H9 (cell line): Measurements from ENCODE around the gene LMX1B. TPM values are rescaled to one million over a fixed set of nuclear protein-coding genes. Genes with fewer than 3 reads are reported as not detected.

ENCODE experiments used
- DNase-seq: peaks from one replicate; pipeline ENCODE4 v3.0.0-alpha.2; 2017
- H2AFZ ChIP-seq: one replicate; pipeline ENCODE4 v1.6.1; 2013; ENCODE audit warnings: mild to moderate bottlenecking, low read length, control low read depth, moderate library complexity
- H2AK5ac ChIP-seq: 2 replicates; pipeline ENCODE4 v1.6.1; 2013; ENCODE audit warnings: low read length, control low read depth, mixed read lengths; ENCODE audit not compliant: insufficient read length
- H2BK120ac ChIP-seq: one replicate; pipeline ENCODE4 v1.6.1; 2013; ENCODE audit warnings: low read depth, mild to moderate bottlenecking, low read length, control low read depth, inconsistent platforms; ENCODE audit not compliant: poor library complexity, severe bottlenecking
- H2BK12ac ChIP-seq: 2 replicates; pipeline ENCODE4 v1.6.1; 2013; ENCODE audit warnings: low read length, control low read depth, mixed read lengths, low read depth; ENCODE audit not compliant: insufficient read length
- H2BK15ac ChIP-seq: 2 replicates; pipeline ENCODE4 v1.6.1; 2013; ENCODE audit warnings: low read depth, low read length, control low read depth
- H2BK20ac ChIP-seq: one replicate; pipeline ENCODE4 v1.6.1; 2013; ENCODE audit warnings: low read depth, mild to moderate bottlenecking, low read length, control low read depth, inconsistent platforms; ENCODE audit not compliant: poor library complexity, severe bottlenecking
- H2BK5ac ChIP-seq: 2 replicates; pipeline ENCODE4 v1.6.1; 2013; ENCODE audit warnings: low read length, control low read depth, mixed read lengths; ENCODE audit not compliant: insufficient read length
- H3K14ac ChIP-seq: 2 replicates; pipeline ENCODE4 v1.6.1; 2013; ENCODE audit warnings: low read length, control low read depth; ENCODE audit not compliant: insufficient read depth
- H3K18ac ChIP-seq: 2 replicates; pipeline ENCODE4 v1.6.1; 2013; ENCODE audit warnings: low read depth, mild to moderate bottlenecking, mixed read lengths, low read length, control low read depth; ENCODE audit not compliant: insufficient read length
- H3K23ac ChIP-seq: 2 replicates; pipeline ENCODE4 v1.6.1; 2013; ENCODE audit warnings: low read length, control low read depth, mixed read lengths, low read depth; ENCODE audit not compliant: insufficient read length
- H3K23me2 ChIP-seq: 2 replicates; pipeline ENCODE4 v1.6.1; 2013; ENCODE audit warnings: low read depth, mild to moderate bottlenecking, mixed read lengths, low read length, control low read depth; ENCODE audit not compliant: insufficient read length, poor library complexity, severe bottlenecking
- H3K27ac ChIP-seq: 2 replicates; pipeline ENCODE4 v1.5.1; 2013; ENCODE audit warnings: low read length, control low read depth, mixed read lengths, low read depth; ENCODE audit not compliant: insufficient read length
- H3K27me3 ChIP-seq: 2 replicates; pipeline ENCODE4 v1.6.1; 2013; ENCODE audit warnings: low read length, control low read depth, inconsistent platforms; ENCODE audit not compliant: insufficient read depth
- H3K4ac ChIP-seq: 2 replicates; pipeline ENCODE4 v1.6.1; 2013; ENCODE audit warnings: low read depth, mild to moderate bottlenecking, control low read depth, inconsistent platforms, low read length, moderate library complexity
- H3K4me1 ChIP-seq: 2 replicates; pipeline ENCODE4 v1.6.1; 2013; ENCODE audit warnings: low read length, control low read depth, inconsistent platforms; ENCODE audit not compliant: insufficient read depth
- H3K4me2 ChIP-seq: 2 replicates; pipeline ENCODE4 v1.6.1; 2013; ENCODE audit warnings: low read length, control low read depth, mixed read lengths; ENCODE audit not compliant: insufficient read length, insufficient read depth
- H3K56ac ChIP-seq: 2 replicates; pipeline ENCODE4 v1.6.1; 2013; ENCODE audit warnings: low read depth, mild to moderate bottlenecking, mixed read lengths, low read length, control low read depth; ENCODE audit not compliant: insufficient read length
- H3K79me1 ChIP-seq: 2 replicates; pipeline ENCODE4 v1.6.1; 2013; ENCODE audit warnings: low read depth, mild to moderate bottlenecking, moderate library complexity, low read length, control low read depth, inconsistent platforms; ENCODE audit not compliant: insufficient read depth, poor library complexity, severe bottlenecking
- H3K79me2 ChIP-seq: 2 replicates; pipeline ENCODE4 v1.6.1; 2013; ENCODE audit warnings: low read length, control low read depth, inconsistent platforms; ENCODE audit not compliant: insufficient read depth
- H3K9ac ChIP-seq: 2 replicates; pipeline ENCODE4 v1.6.1; 2013; ENCODE audit warnings: low read length, control low read depth, mixed read lengths; ENCODE audit not compliant: insufficient read length; ENCODE audit errors: extremely low read depth
- H3K9me3 ChIP-seq: one replicate; pipeline ENCODE4 v1.6.1; 2013; ENCODE audit warnings: low read depth, low read length, inconsistent platforms; ENCODE audit not compliant: control insufficient read depth
- H3T11ph ChIP-seq: one replicate; pipeline ENCODE4 v1.6.1; 2013; ENCODE audit warnings: mild to moderate bottlenecking, low read length, control low read depth, inconsistent platforms
- H4K20me1 ChIP-seq: one replicate; pipeline ENCODE4 v1.6.1; 2013; ENCODE audit not compliant: control insufficient read depth, insufficient read length, insufficient read depth
- H4K5ac ChIP-seq: 2 replicates; pipeline ENCODE4 v1.6.1; 2013; ENCODE audit warnings: low read depth, mild to moderate bottlenecking, mixed read lengths, low read length, control low read depth; ENCODE audit not compliant: insufficient read length
- H4K8ac ChIP-seq: replicated peaks from 2 replicates; pipeline ENCODE4 v1.6.1; 2013; ENCODE audit warnings: low read length, control low read depth, mixed read lengths, low read depth; ENCODE audit not compliant: insufficient read length
- H4K91ac ChIP-seq: 2 replicates; pipeline ENCODE4 v1.6.1; 2013; ENCODE audit warnings: low read depth, mild to moderate bottlenecking, moderate library complexity, mixed read lengths, low read length, control low read depth; ENCODE audit not compliant: insufficient read length
- H3K27ac Mint-ChIP-seq, 3 experiments: 2 replicates in 2 of 3; 3 replicates in 1 of 3; pipeline ENCODE4 v1.8.0; 2020 to 2021; ENCODE audit warnings: mixed read lengths in 3 of 3, mild to moderate bottlenecking in 1 of 3, moderate library complexity in 1 of 3
- H3K27me3 Mint-ChIP-seq: 2 replicates; pipeline ENCODE4 v1.8.0; 2021; ENCODE audit warnings: low read depth, mild to moderate bottlenecking, moderate library complexity, mixed read lengths
- H3K36me3 Mint-ChIP-seq, 3 experiments: 2 replicates in 2 of 3; 3 replicates in 1 of 3; pipeline ENCODE4 v1.8.0; 2020 to 2021; ENCODE audit warnings: low read depth in 3 of 3, mixed read lengths in 3 of 3; ENCODE audit not compliant: insufficient read depth in 1 of 3
- H3K4me1 Mint-ChIP-seq, 2 experiments: 2 replicates each; pipeline ENCODE4 v1.8.0; 2020; ENCODE audit warnings: mixed read lengths in 2 of 2
- H3K4me3 Mint-ChIP-seq, 2 experiments: 2 replicates in 1 of 2; 3 replicates in 1 of 2; pipeline ENCODE4 v1.8.0; 2020 to 2021; ENCODE audit warnings: mild to moderate bottlenecking in 2 of 2, mixed read lengths in 2 of 2, moderate library complexity in 1 of 2
- H3K9me3 Mint-ChIP-seq, 2 experiments: 2 replicates in 1 of 2; 3 replicates in 1 of 2; pipeline ENCODE4 v1.8.0; 2020; ENCODE audit warnings: mild to moderate bottlenecking in 2 of 2, mixed read lengths in 2 of 2, moderate library complexity in 1 of 2
- WGBS: extraction: QIAGEN DNeasy Blood & Tissue Kit; methylation state at CpG from one replicate; pipeline ENCODE4 v1.1.7; 2013; ENCODE audit warnings: missing lambda C conversion rate, low lambda C conversion rate, mixed read lengths; ENCODE audit not compliant: insufficient read length; ENCODE audit errors: extremely low coverage; 5-methylcytosine and 5-hydroxymethylcytosine counted together
- total RNA-seq: library from RNA; stranded (reverse); gene quantifications from 2 replicates; pipeline ENCODE4 v1.2.1, GENCODE V29; 2021
- TF ChIP-seq, protein P1 (sequence below): fragments of 200-600 bp; sonication (generic); conservative IDR thresholded peaks from 3 replicates; pipeline ENCODE4 v1.8.0; 2021; ENCODE audit warnings: antibody characterized with exemption, mild to moderate bottlenecking

LMX1B gene
- total RNA-seq, 1 experiment from 2014 or later = 0.85 TPM

DNA sequence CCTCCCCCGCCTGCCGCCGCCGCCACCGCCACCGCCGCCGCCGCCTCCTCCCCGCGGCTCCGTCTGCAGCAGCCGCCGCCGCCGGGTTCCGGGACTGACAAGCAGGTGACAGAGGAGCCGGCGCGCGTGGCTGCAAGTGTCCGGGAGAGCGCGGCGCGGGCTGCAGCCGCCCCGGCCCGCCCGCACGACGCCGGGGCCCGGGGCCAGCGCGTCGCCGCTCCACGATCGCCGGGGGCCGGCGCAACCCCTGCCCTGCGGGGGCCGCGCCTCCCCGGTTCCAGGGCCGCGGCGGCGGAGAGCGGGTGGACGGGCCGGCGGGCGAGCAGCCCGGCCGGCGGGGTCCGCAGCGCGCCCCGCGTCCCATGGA, 343 bp downstream of the LMX1B start:
- Histone ChIP-seq H3K4me2 (no peak overlapping the region), H2AFZ (no peak overlapping the region), H3K4me1 (peaks cover 3% of the 10 kb centered on the region; the same call in 1 of the 2 replicates), H3K9ac (no peak overlapping the region), H3K27me3 (peaks cover 87% of the 10 kb centered on the region), H3K79me2 (no peaks in the 10 kb centered on the region), H3K9me3 (no peaks in the 10 kb centered on the region), H3K4ac (no peak overlapping the region), H3K79me1 (no peaks in the 10 kb centered on the region), H3T11ph (no peak overlapping the region), H3K14ac (no peak overlapping the region), H2BK120ac (no peak overlapping the region), H2BK5ac (no peak overlapping the region), H3K56ac (no peak overlapping the region), H3K23me2 (peaks cover 28% of the 10 kb centered on the region), H3K27ac (no peak overlapping the region), H2BK15ac (no peak overlapping the region), H2BK12ac (no peak overlapping the region), H3K18ac (no peak overlapping the region), H4K91ac (no peak overlapping the region), H3K23ac (no peak overlapping the region), H2AK5ac (no peak overlapping the region), H4K20me1 (no peaks in the 10 kb centered on the region), H4K5ac (no peak overlapping the region), H4K8ac (no peak overlapping the region), H2BK20ac (no peak overlapping the region)
- TF ChIP-seq, protein P1, sequence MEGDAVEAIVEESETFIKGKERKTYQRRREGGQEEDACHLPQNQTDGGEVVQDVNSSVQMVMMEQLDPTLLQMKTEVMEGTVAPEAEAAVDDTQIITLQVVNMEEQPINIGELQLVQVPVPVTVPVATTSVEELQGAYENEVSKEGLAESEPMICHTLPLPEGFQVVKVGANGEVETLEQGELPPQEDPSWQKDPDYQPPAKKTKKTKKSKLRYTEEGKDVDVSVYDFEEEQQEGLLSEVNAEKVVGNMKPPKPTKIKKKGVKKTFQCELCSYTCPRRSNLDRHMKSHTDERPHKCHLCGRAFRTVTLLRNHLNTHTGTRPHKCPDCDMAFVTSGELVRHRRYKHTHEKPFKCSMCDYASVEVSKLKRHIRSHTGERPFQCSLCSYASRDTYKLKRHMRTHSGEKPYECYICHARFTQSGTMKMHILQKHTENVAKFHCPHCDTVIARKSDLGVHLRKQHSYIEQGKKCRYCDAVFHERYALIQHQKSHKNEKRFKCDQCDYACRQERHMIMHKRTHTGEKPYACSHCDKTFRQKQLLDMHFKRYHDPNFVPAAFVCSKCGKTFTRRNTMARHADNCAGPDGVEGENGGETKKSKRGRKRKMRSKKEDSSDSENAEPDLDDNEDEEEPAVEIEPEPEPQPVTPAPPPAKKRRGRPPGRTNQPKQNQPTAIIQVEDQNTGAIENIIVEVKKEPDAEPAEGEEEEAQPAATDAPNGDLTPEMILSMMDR = no peak
- Mint-ChIP-seq H3K4me1 (peaks cover 42 to 59% of the 10 kb centered on the region in 2 experiments), H3K27me3 (peaks cover 92% of the 10 kb centered on the region), H3K9me3 (peaks cover 0 to 4% of the 10 kb centered on the region in 2 experiments; a peak in 1 of 5 replicates), H3K36me3 (no peaks in the 10 kb centered on the region), H3K27ac (no peak overlapping the region), H3K4me3 (peak overlapping the region in 1 of 2 experiments; percentile 82; a peak in 1 of 5 replicates)
- DNase-seq = no peak
- WGBS = no CpG with 5 or more reads among the region's 64 CpGs
